ENCODE results near the gene CCDC80.
A peak's percentile ranks its signal among the peaks of the same experiment; 100 is the strongest.
"Not testable (repeated sequence)": the region's sequence is repeated elsewhere in the genome, so short reads cannot be mapped to it uniquely, and the experiment has no call there.

The CCDC80 gene

DNA sequence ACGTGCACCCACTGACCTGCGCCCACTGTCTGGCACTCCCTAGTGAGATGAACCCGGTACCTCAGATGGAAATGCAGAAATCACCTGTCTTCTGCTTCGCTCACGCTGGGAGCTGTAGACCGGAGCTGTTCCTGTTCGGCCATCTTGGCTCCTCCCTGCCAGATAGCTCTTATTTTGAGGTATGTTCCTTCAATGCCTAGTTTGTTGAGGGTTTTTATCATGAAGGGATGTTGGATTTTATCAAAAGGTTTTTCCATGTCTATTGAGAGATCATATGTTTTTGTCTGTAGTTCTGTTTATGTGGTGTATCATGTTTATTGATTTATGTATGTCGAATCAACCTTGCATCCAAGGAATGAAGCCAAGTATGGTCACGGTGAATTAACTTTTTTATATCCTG, 24.1 kb upstream of the CCDC80 start:
- not testable (repeated sequence) for DNase-seq (ENCODE audit: low spot score)

DNA sequence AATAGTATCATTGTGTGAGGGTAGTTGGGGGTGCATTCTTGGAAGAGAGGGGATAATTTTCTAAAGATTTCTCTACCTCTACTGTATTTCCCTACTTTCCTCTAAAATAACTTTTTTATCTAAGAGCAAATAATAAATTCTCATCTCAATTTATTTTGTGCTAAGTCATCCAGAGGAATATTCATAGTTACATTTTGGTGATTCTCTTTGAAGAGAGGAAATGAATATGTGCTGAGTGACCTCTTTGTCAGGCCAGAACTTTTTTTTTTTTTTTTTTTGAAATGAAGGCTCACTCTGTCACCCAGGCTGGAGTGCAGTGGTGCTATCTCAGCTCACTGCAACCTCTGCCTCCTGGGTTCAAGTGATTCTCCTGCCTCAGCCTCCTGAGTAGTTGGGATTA, 15.1 kb upstream of the CCDC80 start:
- DNase-seq (ENCODE audit: low spot score), result no peak

DNA sequence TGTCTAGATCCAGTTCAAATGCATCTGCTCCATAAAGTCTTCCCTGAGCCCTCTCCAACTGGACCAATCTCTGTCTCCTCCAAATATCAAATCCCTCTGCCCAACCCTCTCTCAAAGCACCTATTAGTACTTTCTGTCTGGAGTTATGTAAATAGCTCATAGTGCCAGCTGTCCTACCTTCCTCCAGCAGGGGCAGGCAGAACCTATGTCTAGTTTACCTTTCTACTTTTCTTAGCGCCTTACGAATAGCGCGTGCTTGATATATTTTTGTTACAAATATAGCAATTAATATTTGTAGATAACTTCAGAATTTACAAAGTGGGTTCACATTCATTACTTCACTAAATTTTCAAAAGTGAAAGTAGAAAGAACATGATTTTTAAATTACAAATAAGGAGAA, 14.0 kb upstream of the CCDC80 start:
- DNase-seq (ENCODE audit: low spot score), result no peak

DNA sequence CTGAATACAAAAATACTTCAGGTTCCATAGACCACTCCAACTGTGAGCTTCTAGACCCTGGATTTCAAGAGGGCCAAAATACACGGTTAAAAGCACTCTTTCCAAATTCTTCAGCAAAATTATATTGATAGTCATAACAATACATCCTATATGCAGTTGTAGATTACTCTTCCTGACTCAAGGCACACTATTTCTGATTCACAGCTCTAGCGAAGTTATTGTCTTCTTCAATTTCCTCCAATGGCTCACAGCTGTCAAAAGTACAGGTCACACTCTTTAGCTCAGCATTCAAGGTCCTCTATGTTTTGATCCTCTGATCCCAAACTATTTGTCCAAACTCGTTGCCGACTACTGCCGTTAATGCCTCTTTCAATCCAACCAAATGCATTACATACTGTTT, 13.5 kb upstream of the CCDC80 start:
- no peak for DNase-seq (ENCODE audit: low spot score)

DNA sequence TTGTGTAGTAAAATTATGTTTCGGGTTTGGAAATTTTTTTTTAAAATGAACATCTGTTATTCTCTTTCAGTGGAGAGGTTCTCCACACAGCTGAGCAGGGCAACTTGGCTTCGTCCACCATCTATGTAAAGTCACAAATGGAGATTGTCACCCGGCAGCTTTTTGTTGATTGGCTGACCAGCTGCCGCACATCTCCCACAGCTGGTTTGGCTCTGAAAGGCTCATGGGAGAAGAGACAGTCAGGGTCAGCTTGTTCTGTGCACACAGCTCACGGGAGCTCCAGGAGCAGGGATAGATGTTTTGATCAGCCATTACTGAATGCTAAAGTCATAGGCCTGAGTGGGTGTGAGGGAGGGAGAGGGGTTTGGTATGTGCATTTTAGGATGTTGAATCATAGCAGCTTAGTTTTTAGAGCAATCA, 12.9 kb upstream of the CCDC80 start:
- no peak for DNase-seq (ENCODE audit: low spot score)

DNA sequence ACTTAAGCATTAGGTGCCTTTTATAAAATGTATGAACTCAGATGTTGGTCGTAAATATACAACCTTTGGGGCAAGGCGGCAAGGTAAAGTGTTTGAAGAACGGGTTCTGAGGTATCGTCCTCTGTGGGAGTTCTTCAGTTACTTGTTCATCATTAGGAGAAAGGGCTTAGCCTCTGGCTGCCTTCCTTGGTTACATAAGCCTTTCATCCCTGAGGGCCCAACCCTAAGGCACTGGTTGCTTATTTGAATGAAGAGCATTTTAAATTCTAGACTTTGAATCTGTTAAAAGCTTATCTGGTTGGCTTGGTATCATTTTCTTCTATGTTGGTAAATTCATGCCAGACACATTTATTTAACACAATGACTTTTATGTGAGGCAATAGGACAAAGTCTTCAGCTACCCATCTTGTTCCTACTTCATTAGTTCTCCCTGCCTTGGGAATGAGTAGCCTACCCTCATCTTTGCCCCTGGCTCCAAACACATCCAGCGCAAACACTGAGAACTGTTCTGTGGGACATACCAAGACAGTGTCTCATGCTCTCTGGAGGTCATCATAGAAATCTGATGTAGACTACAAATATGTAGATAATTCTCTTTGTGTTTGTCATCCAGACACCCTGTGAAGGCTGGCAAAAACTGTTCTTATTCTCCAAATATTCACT, 12.4 kb upstream of the CCDC80 start:
- no peak for DNase-seq (ENCODE audit: low spot score)

DNA sequence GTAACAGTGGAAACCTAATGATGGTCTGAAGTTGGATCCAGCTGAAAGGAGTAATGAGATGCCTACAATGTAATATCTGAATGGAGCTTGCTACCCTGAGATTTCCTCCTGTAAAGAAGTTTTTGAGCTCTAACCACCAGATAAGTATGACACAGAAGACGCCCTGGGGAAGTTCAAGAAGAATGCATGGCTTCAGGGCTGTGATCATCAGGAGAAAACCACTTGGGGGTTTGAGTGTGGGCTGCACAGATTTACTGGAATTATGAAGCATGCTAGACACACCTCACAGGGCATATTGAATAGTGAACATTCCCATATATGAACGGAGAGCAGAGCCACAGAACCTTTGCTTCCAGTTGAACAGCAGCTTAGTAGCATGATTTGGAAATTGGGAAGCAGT, 10.6 kb upstream of the CCDC80 start:
- DNase-seq (ENCODE audit: low spot score), result no peak

DNA sequence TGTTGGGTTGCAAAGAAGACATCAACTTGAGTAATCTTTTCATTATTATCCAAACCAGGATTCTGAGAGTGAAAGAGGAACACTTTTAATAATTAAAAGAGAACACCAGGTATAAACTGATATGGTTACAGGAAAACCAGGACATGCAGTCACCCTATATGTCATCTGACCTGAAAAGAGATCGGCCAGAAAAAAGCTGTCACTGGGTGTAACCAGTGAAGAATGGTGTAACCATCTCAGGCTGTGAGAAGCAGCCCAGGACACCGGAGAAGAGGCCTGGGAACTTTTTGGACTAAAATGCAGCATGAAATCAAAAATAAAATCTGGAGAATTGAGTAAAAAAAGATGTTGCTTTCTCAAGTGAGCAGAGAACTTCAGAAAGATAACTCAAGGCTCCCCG, 10.1 kb upstream of the CCDC80 start:
- DNase-seq (ENCODE audit: low spot score), result no peak

DNA sequence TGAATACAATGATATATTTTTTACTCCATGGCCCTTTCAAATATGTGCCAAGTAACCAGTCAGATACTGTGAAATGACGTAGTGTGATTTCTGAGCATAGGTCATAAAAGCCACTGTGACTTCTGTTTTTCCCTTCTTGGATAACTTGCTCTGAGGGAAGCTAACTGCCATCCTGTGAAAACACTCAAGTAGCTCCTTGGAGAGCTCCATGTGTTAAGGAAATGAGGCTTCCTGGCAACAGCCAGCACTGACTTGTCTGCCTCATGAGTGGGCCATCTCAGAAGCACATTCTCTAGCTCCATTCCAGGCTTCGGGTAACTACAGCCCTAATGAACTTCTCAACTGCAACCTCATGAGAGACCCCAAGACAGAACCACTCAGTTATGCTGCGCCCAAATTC, 9.5 kb upstream of the CCDC80 start:
- no peak for DNase-seq (ENCODE audit: low spot score)

DNA sequence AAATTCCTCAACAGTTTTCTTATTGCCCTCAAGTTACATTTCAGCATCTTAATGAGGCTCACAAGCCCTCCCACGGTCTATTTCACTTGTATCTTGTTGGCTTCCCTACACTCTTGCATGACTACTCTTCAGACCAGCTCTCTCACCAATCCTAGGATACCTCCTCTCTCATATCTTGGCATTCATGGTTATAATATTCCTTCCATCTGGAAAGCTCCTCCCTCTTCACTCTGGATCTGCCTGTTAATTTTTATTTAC, 8.5 kb upstream of the CCDC80 start:
- no peak for DNase-seq (ENCODE audit: low spot score)

DNA sequence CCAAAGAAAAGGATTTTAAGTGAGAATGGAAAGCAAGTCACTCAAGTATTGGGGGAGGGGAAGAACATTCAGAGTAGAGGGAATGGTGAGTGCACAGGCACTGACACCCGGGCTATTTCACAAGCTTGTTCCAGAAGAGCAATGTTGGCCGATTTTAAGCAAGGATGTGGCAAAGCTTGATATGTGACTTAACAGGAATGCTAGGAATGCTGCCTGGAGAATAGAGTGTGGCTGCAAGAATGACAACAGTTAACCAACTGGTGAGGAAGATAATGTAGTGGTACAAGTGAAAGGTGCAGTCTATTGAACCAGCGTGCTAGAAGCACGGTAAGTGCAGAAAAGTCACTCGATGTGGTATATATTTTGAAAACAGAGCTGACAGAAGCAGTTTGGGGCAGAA, 6.2 kb upstream of the CCDC80 start:
- DNase-seq (ENCODE audit: low spot score), result no peak

DNA sequence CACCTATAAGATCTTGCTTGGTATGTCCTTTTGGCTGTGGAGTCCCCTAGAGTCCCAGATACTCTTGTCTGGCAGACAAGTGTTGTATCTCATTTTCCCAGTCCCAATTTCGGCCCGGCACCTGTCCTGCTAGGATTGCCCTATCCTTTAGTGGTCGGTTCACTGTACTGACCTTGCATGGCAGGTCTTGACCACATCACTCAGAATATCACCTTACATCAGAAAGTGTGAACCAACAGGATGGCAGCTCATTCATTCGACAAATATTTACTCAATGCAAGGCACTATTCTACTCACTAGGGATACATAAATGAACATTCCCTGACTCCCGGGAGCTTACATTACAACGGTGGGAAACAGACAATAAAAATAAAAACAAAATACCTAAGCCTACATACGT, 5.7 kb upstream of the CCDC80 start:
- no peak for DNase-seq (ENCODE audit: low spot score)

DNA sequence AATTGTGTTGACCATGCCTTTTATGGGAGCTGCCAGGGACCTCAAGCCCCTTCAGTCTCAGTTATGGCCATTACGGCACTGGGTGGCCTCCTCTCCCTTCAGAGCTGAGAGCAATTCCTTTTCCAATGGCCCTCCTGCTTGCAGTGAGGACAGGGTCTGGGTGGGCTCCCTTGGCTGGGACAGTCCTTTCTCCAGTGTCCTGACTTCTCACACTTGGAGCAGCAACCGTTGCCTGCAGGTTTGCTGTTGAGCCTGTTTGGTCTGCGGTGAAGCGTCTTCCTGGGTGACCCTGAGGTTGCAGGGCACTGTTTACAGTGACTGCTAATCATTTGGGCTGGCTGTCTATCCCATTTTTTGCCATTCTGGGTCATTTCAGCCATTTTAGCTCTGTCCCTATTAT, 3.5 kb upstream of the CCDC80 start:
- no peak for DNase-seq (ENCODE audit: low spot score)

DNA sequence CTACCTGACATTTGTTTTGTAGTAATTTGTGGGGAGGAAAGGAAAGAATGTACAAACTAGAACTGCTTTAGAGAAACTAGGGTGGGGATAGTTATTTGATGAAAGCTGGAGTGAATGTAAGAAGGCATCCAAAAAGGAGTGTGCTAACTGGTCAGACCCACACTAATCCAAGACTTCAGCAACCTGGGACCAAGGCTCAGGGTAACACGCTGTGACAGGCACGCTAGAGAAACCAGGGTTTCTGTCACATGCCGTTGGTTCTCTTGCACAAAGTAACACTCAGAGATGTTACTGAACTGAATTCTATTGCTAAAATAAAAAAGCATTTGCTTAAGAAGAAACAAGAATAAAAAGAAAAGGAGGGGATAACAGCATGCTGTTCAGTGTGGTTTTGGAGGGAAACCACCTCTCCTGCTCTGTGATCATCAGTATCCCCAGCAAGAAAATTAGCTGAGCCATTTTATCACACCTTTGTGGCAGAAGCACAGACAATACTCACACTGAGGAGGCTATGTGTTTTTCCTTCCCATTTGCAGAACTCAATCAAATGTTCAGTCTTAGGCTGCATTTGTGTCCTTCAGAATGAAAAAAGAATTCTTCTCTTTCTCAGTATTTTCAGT, 2.8 kb upstream of the CCDC80 start:
- DNase-seq (ENCODE audit: low spot score), result no peak

DNA sequence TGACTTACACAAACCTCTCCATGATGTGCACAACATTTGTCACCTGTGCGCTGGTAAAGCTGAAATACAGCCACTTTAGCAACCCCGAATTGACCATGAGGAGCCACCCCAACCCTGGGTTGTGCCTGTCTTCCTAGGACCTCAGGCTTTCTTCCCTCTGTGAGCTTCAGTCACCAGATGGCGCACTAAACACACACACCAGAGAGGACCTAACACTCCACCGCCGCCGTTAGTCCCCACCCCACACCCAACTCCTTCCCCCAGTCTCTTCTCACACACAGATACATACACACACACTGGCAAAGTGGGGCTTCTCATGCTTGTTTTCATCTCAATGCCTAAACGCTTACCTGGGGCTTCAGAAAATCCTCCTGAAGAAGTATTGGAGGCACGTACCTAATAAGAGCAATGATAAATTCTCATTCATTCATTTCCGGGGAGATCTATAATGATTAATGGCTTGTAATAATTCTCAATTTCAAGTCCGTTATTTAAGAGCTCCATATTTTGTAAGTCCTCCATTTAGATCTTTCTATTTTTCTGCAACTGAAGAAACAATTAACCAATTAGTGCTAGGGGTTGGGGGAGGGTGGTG, 2.1 kb upstream of the CCDC80 start:
- DNase-seq (ENCODE audit: low spot score), result peak; percentile 81

DNA sequence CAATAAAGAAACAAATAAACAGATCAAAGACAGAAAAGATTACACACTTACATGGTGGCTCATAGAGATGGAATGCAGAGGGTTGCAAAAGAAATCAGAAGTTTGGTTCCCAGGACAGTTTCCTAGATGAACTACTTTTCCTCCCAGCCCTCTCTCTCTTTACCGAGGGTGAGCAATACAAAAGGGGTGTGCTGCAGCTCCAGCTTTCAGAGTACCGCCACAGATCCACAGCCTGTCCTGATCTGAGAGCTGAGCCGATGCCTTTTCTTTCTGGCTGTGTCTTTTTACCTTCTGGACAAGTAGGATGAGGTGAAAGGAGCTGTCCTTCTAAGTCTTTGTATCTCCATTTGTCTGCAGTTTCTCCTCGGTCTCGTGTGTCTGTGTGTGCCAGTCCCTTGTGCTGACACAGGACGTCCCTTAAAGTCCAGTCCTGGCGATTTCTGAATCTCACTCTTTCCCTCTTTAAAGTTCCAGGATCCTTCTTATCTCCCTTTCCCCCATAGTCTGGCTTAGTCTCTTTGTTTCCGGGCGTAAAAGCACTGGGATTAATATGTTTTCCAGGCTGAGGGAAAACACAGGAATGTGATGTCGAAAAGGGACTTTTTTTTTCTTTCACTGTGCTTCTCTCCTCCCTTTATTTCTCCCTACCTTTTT, 540 bp downstream of the CCDC80 start:
- no peak for DNase-seq (ENCODE audit: low spot score)

DNA sequence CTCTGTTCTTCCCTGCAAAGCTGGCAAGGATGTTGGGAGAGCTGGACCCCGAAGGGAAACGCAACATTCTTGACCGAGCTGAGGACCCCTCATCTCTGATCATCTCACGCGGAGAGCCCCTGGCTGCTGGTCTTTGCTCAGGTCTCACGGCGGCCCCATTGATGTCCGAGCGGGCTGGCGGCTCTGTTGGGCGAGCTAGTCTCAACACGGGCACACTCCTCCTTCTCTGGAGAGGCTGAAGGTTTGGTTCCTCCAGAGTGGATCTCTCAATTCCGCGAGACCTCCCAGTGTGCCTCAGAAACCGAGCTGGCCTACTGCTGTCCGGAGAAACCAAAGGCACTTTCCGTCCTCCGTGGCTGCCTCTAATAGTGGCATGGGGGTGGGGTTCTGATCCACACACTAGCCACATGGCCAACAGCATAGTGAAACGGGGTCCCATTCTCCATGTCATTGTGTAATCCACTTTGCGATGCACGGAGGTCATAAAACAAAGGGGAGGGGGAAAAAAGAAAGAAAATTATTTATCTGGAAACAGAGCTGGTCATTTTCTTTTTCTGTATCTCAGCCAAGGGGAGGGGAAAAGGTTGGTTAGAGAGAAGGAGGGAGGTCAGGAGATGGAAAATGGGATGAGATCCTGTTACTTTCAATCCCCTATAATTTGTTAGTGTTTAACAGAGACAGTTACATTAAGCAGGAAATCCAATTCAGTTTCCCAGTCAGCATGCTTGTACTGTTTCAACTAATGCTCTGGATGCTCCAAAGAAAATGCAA, 1.3 kb downstream of the CCDC80 start:
- no peak for DNase-seq (ENCODE audit: low spot score)

DNA sequence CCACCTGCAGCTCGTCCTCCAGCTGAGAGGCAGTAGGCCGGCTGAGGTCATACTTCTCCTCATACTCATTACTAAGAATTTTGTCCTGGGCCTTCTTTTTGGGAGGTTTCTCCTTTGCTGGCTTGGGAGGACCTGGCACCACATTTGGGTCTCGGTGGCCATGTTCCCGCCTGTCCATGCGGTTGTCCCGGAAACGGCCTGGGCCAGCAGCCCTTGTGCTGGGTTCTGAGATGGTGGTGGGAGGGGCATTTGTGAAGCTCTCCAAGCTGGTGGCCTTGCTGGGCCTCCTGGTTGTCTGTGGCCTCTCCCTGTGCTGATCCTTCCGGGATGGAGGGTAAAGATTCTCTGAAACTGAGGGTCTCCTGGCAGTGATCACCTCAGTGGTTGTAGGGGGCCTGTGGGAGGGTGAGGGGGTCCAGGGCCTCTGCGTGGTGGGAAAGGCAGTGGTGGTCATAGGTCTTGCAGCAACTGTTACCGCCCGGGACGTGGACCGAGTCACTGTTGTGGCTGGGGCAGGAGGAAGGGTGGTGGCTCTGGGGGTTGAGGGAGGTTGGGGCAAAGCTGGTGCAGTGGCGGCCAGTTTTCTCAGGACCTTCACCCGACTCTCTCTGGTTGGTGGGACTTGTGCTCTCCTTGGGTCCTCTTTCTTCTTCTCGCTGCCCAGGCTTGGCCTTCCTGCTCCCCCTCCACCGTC, 2.5 kb downstream of the CCDC80 start:
- DNase-seq (ENCODE audit: low spot score), result peak; percentile 39

DNA sequence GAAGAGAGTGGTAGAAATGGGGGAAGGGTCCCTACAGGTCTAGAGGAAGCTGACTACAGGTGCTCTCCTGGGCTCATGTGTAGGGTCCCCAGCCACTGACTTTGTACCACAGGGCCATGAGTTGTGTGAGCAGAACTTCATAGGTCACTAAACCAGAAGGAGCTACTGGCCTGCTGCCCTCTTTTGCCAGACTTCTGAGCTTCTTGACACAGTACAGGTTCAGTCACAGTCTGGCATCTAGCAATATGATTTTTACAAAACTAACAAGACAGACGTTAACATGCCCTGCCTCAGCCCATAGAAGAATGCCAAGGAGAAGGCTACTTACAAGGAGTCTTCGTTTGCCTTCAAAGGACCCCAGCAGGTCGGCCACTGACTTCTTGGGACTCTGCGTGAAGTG, 3.2 kb downstream of the CCDC80 start:
- DNase-seq (ENCODE audit: low spot score), result no peak

DNA sequence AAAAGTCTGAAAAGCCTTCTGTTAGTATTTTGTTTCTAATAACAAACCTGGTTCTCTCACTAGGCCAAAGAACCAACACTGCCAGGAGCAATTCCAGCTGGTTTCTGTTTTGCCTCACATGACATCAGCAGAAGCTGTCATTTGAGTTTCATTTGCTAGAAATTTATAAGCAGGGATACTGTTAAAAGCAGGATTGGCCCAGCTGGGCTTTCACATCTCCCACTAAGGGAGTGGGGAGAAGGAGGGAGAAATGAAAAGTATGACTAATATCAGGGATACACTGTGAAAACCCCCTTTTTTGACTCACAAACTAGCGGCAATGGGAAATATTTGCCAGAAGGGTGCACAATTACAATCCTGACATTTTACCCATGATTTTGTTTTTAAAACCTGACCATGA, 5.3 kb downstream of the CCDC80 start:
- DNase-seq (ENCODE audit: low spot score), result no peak

DNA sequence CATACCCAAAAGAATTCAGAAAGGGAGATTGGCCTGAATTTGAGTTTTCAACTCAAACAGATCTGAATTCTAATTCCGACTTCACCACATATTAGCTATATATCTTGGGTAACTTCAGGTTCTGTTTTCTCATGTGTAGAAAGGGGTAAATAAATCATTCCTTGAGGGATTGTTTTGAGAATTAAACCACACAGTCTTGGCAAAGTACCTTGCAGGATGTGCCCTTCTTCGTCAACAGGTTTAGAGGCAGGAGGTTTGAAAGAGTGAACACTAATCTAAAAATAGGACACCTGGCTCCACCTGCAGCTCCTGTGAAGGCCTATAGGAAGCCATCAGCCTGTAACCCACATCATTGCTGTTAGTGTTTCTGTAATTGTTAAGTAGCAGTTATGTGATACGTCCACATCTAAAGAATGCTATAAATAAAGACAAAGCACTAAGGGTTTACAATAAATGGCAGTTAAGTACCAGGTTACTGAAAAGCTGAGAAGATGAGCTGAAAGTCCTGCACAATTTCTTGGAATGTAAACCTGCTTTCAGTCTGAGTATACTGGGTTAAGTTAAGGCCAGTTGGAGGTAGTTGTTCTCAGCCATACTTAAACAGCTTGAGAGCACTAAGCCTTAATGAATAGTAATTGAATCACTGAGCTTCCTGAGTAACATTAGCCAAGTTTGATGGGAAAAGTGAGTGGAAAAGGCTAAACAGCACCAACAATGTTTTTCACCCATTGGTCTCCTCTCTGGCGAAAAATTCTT, 6.0 kb downstream of the CCDC80 start:
- DNase-seq (ENCODE audit: low spot score), result no peak

DNA sequence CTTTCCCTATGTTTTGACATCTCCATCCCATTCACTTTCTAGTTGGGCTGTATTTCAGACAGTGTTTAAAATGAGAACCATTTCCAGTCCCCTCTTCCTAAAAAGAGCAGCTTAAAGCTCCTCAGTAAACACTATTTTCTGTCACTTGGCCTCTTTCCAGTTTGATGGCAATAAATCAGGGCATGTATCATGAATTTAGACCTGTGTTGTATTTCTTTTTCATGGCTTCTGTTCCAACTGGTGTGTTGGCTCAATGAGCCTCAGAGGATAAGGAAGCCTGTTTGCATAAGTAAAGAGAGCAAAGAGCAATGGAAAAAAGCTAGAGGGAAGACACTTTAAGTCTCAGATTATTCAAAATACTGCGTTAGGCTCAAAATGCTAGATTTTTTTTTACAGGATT, 7.2 kb downstream of the CCDC80 start:
- DNase-seq (ENCODE audit: low spot score), result no peak

Measured in putamen (tissue), 1 donor.